Astrocyte (in vitro differentiated cells and primary cell): ENCODE results near the gene KCNQ1OT1.

Experiments
- CTCF ChIP-seq: IDR thresholded peaks from 2 replicates; pipeline ENCODE4 v1.5.1; 2011; ENCODE audit warnings: low read depth, mild to moderate bottlenecking, inconsistent platforms, low read length, moderate library complexity; ENCODE audit not compliant: insufficient read depth
- EZH2 ChIP-seq: IDR thresholded peaks from 2 replicates; pipeline ENCODE4 v1.6.1; 2012; ENCODE audit warnings: mild to moderate bottlenecking, low read length, inconsistent platforms; ENCODE audit not compliant: insufficient read depth

GRCh38 chr11:2737226-2737590 lies 37.4 kb upstream of the KCNQ1OT1 start:
- TF ChIP-seq EZH2 (no peak), CTCF (no peak)
